HCEC 1CT (cell line): ENCODE data around the gene GLCE.

Source experiments
- DNase-seq: peaks from one replicate; pipeline ENCODE4 v3.0.0-alpha.2; 2017

Gene GLCE

DNA sequence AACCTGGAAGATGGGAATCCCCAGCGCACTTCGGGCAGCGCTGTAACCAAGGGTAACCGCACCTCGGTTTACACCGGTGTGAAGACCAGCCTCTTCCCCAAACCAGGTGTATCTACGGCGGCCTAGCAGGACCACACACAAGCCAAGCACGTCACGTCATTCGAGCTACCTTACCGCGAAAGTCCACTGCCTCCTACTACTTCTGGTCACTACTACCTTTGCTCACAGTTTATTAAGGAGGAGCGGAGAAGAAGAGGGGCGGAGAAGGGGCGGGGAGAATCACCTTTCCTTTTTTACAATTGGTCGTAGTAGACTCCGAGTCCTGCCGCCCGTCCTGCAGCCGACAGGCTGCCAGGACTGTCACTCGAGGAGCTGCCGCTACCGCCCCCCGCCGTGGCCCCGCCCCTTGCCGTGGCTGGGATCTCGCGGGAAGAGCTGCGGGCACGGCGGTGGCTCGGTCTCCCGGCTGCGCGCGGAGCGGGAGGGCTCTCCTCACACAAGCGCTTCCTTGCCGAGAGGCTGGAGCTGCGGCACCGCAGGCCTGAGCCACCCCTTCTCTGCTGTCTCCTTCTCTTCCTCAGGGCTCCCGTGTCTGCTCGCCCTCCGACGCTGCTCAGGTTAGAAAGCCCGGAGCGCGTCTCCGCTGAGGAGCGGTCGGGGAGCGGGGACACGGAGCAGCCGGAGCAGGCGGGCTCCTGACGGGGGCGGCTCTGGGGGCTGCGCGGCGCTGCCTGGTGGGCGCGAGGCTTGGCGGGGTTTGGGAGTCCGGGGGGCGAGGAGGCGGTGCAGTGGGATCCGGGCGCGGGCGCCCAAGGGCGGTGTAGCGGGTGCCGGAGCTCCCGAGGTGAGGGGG, at the start of gene GLCE:
GLCE (plus strand) TSS at position 495 of the 853 bp plus-strand sequence. CDS start 95,172 bp downstream, outside the sequence.
- DNase-seq: peak; percentile 96

DNA sequence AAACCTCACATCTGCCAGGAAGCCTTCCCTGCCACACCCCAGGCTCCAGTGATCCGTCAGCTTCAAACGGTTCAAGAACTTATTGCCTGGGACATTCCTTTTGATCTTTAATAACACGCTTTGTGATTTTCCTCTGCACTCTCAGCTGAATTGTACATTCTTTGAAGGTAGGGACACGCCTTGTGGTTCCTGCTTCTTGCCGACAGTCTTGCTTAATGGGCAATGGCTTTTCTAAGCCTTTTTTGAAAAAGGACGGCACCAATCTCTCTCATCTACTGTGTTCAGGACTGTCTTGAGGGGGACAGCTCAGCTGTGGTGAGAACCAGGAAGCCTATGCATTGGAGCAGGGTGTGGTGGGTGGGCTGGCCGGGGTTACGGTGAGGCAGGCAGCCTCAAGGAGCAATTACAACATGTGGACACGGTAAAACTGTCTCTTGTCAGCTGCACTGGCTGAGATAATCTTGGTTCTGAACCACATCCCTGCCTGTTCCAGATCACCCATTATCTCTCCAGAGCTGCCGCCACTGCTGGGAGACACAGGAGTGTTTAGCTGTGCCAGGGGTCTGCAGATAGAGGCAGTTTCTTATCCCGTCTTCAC, 46.0 kb upstream of the GLCE start:
- DNase-seq: no peak

DNA sequence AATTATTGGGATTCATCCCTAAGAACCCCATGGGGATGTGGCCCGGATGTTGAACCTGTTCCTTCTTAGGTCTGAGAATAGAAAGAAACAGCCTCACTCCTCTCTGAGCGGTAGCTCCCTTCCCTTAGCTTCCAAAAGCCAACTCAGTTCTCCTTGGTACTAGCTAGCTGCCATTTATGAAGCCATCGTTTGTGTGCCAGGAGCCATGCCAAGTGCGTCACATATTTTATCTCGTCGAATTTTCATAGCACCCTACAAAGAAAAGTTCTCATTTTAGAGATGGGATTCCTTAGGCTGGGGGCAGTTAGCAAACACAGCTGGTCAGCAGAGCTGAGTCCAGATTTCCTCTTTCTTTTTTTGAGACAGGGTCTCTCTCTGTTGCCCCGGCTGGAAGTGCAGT, 45.4 kb upstream of the GLCE start:
- DNase-seq: no peak

DNA sequence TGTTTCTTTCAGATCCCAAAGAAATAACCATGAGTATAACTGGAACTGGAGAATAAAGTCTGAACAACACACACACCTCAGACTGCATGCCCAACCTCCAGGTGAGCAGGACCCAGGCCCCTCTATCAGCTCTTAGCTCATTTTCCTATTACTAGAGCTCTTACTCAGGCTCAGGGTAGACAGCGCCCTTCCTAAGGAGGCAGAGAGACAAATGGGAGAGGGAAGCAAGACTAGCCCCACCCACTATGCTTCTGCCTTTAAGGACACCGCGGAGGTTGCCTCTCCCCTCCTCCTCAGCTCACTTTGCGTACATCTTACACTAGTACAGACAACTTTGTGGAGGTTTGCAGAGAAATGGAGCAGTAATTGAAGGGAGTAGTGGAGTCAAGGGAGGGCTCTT, 44.0 kb upstream of the GLCE start:
- DNase-seq: no peak

DNA sequence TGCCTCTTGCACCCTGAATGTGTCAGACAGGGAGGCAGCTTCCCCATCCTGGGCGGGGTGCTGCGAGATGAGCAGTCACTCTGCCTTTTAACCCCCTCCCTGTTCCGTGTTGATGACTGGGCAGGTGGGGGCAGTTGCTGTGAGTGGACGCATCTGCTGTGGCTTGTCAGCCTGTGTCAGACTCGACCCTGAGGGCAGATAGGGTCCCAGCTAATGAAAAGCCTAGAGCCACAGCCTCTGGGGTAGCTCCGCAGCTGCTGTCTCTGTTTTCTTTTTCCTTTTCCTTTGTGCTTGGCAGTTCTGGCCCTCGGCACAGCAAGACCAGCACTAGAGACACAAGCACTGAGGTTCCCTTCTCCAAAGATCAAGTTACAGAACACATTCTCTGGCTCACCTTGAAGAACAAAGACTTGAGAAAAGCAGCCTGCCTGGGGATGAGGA, 43.0 kb upstream of the GLCE start:
- DNase-seq: no peak

DNA sequence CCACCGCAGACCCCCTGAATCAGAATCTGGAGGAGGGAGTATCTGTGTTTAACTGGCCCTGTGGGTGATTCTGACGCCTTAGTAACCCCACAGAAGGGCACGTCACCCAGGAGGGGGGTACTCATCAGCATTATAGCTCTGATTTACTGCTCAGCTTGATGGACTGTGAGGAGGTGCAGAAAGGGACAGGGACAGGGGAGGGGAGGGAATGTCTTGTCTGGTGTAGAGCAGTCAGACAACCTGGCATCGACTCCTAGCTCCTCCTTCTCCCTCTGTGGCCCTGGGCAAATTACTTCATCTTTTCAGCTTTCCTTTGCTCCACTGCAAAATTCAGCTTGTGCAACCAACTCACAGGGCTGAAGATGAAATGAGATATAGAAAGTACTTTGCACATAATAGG, 42.3 kb upstream of the GLCE start:
- no peak for DNase-seq

DNA sequence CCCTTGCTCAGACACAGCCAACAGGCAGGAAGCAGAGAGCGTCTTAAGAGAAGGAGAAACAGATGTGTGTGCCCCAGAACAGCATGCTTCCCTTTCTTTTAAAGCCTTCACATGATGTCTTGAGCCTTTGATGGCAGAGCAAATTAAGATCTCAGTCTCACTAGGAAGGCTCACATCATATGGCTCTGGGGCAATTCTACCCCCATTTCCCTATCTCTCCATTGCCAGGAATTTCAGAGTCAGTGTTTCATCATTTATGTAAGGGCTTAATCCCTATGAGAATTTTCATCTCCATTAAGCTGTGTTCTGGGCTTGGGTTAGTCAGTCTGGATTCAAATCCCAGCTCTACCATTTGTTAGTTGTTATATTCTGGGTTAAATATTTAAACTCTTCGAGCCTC, 41.4 kb upstream of the GLCE start:
- DNase-seq: no peak

DNA sequence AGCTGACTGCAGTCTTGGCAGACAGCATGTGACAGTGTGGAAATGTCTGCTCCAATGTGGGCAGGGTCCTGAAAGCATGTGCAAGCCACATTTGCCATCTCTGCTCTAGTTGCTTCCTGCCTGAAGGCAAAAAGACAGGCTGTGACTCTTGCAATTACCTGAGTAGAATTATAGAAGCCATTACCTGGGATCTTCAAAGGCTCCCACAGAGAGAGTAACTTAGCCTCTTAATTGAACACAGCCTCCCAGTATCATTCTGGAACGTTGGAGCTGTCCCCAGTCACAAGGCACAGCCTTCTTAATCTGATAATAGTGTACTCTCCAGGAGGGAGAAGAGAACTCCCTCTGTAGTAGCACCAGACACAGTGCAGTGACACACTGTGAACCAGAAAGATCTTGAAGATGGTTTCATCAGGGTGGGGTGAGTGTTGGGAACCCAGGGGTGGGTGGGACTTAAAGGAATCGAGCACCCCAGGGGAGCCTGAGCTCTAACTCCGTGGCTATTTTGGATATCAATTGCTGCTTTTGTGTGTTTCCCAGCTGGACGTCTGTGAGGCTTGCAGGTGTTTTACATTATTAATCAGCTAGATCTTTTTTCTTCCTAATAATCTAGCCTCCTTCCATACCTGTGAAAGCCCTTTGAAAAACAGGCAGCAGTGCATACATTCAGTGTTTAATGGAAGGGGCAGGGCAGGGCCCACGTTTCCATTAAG, 40.6 kb upstream of the GLCE start:
- no peak for DNase-seq

DNA sequence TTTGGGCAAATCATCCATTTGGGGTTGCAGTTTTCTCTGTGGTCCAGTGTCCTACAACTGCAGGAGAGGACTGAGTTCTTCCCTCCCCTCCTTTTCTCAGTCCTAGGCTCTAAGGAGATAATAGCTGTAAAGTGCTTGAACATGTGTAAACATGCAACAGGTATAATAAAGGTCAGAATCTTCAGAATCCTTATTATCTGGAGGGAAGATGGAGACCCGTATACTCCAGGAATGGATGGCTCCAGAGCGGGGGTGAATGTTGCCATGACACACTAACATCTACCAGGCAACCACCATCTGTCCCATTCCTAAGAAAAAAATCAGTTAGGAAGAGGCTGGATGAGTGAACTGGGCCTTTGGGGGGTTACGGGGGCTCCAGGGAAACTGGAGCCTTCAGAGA, 39.7 kb upstream of the GLCE start:
- no peak for DNase-seq

DNA sequence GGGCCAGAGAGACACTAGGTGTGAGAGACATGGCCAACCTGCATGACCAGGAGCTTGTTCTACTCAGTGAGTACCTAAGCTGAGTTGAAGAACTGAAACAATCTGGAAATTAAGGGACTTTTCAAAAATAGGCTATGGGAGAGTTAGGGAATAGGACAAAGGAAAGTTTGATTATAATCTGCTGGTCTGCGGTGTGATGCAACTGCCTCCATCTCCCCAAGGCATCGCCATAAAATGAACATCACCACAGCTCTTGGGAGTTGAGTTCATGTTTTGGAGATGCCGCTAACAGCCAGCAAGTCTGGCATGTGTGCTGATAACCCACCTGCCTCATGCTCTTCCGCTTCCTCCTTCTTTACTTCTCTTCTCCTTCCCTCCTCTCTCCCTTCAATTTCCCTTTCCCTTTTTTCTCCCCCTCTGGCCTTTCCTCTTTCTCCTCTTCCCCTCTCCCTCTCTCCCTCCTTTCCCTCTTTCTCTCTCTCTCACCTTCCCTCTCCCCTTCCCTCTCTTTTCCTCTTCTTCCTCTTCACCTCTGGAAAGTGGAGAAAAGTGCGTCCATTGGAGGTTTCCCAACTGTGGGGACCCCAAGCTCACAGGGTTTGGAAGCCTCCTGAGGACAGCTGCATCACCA, 39.1 kb upstream of the GLCE start:
- no peak for DNase-seq

DNA sequence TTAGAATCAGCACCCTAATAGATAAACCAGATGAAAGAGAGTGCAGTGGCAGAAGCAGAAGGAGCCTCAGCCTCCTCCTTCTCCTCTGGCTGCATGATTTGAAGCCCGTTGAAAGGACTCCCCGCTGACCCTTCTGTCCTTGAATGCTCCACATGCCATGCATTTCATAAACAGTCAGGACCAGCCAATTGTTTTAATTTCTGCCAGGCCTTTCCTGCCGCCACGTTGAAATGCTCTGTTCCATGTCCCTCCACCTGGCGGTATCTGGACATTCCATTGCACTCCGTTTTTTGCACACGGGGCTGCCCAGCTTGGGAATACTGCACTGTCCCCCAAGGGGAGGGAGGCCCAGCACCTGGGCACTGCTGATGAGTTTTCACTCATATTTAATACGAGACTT, 35.2 kb upstream of the GLCE start:
- no peak for DNase-seq

DNA sequence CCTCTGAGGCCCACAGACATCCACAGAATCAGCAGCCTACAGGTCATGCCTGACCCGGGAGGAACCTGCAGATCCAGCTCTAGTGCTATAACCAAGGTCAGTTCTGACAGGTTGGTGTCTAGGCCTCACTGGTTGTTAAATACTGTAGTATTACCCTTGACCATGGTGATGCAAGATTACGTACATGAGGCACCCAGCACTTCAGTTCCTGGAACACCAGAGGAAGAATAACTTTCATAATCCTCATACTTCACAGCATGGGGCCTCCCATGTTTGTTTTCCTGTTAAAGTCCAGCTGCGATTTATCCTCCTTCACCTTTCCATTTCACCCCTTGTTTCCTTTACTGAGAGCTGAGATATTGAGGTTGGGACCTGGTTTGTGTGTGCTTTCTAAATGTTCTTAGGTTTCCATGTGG, 34.4 kb upstream of the GLCE start:
- DNase-seq: peak; percentile 14

DNA sequence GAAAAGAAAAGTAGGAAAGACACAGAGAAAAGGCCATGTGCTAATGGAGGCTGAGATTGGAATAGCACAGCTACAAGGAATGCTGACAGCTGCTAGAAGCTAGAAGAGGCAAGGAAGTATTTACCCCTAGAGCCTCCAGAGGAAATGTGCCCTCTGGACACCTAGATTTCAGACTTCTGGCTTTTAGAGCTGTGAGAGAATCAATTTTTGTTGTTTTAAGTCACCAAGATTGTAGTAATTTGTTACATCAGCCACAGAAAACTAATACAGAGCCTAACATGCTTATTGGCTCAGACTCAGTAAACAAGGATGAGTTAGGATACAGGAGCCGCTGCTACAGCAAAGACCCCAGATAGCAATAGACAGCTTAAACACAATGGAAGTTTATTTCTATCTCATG, 33.1 kb upstream of the GLCE start:
- DNase-seq: no peak

DNA sequence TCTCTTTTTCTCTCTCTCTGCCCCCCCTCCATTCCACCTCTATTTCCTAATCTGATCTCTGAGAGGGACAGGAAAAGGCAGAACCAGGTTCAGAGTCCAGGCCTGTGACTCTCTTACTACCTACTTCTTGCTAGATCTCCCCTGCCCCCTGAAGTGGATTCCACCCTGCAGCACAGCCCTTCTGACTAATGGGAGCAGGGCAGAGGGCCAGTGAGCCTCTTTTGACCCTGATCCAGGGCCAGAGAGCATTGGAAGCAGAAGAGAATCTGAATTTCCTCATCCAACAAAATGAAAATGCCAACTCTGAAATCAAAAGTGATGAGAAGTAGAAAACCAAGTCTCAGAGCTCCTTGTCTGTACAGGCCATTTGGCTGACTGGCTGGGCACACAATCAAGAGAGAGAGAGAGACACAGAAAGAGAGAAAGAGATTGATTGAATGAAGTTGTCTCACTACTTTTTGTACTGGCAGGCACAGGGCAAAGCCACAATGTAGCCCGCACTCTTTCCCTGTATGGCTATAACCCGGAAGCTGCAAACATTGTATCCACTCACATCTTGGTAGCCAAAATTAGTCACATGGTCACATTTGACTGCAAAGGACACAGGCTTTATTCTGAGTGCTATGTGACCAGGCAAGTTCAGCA, 31.6 kb upstream of the GLCE start:
- peak; percentile 12 for DNase-seq

DNA sequence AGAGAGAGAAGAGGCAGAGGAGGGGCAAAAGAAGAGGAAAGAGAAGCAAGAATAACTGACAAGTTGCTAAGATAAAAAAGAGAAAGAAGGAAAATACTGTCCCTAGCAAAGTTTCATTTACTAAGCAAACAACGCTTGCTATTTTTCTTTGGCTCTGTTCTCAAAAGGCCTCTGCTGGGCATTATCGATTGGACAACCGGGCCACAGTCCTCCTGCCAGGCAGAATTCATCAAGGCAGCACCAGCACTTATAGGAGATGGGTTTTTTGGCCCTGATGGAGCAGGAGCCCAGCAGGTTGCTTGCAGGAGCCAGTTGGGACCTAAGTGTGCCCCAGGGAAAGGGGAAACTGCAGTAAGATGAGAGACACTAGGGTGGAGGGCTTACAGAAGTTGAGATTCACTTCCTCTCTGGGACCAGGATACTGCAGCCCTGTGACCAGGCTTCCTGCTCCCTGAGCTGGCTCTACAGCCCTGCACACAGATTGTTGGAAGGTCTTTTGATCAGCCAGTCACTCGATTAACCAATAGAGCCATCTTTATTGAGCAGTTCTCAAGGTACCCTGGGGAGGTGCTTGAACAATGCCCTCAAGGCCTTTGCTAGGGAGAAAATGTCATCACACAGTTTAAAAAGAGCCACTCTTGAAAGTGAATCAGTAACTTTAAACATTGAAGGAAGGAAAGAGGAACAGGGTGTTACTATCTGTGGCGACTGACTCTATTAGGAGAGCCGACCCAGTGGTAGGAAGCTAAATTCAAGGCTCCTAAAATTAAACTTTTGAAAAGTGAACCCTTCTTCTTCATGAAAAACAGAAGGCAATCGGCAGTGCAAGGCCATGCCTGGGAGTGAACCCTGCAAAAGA, 28.8 kb upstream of the GLCE start:
- DNase-seq: no peak

DNA sequence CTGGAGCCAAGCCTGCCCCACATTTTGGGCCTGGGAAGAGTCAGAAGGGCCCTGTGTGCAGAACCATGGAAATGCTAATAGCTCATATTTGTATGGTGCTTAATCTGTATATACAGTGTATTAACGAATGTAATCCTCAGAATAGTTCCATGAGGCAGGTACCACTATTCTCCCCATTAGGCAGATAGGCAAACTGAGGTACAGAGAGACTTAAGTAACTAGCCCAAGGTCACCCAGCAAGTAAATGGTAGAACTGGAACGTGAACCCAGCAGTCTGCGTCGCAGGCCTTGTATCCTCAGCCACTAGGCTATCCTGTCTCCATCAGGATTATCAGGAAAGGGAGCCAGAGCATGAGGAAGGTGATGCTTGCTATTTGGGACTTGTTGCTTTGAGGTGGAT, 28.0 kb upstream of the GLCE start:
- no peak for DNase-seq

DNA sequence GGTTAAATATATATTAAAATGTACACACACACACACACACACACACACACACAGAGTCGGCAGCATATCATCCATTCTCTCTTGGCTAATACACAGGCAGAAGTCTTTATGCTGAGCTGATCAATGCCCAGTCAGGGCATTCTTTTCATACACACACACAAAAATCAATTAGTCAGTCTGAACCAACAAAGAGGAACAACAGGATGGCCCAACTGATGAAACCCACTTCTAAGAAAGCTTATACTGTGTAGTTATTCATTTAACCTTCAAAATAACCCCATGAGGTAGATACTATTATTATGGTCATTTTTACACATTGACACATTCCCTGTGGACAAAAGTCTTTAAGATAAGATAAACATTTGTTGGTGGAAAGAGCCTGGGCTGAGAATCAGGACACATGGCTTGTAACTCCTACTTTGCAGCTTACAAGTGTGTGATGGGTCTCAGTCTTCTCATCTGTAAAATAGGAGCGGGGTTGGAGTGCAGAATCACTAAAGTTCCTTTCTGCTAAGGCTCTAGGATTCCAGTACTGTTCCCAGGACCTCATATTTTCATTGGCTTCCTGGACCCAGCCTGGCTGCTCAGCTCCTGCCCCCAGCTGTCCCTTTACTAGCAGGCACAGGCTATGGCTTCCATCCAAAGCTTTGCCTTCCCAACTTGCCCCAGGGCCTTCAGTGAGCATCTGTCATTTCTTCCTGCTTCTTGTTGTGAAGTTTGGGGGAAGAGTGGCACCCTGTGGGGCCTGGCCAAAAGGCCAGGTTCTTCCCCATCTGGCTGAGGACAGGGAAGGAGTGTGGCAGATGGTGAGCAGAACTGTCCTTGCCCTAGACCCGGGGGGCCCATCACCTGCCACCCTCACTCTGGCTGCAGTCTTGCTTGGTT, 27.2 kb upstream of the GLCE start:
- no peak for DNase-seq

DNA sequence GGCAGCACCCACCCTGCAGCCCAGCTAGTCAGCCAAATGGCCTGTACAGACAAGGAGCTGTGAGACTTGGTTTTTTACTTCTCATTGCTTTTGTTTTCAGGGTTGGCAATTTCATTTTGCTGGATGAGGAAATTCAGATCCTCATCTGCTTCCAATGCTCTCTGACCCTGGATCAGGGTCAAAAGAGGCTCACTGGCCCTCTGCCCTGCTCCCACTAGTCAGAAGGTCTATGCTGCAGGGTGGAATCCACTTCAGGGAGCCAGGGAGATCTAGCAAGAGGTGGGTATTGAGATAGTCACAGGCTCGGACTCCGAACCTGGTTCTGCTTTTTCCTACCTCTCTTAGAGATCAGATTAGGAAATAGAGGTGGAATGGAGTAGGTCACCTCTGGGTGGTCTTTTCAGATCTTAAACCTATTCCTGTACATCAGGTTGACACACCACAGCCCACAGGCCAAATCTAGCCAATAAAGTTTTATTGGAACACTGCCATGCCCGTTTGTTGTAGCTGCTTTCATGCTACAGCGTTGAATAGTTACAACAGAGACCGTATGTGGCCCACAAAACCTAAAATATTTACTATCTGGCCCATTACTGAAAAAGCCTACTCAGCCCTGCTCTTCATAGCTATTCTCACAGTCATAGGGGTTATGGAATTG, 26.4 kb upstream of the GLCE start:
- DNase-seq: no peak

DNA sequence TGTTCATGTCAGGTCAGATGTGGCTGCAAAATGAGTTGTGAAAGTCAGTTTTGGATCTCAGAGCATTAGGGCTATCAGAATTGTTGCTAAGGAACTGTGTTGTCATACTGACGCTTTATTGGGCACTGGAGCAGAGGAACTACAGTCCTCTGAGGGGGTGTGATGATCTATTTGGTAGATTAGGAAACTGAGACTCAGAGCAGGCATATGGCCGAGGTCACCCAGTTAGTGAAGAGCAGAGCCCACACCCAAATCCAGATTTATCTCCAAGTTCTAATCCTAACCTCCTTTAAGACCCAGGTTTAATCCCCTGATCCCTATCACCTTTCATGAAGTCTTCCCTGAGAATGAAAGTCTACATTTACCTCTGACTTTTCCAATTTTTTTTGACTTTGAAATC, 25.6 kb upstream of the GLCE start:
- no peak for DNase-seq

DNA sequence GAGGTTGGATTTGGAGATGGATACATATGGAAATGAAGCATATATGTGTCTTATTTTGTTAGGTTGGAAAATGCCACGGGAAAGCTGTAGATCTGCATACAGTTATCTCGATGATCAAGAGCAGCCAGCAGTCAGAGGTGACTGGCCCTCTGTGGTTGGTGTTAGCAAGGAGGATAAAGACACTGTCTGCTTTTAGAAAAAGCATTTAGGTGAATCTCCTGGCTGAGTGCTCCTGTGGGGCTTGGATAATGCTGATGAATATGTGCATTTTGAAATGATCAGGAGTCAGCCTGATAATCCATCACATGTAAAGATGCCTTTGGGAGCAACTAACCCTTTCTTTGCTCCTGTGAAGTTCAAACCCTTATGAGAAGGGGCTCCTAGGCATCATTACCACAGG, 24.9 kb upstream of the GLCE start:
- no peak for DNase-seq
